PFSK-1 (cell line): ENCODE data around the gene GDF3. TPM values are rescaled to one million over a fixed set of nuclear protein-coding genes. Genes with fewer than 3 reads are reported as not detected.

Source experiments
- FOXP2 ChIP-seq: optimal IDR thresholded peaks from 2 replicates; pipeline ENCODE3; 2011; ENCODE audit warnings: borderline replicate concordance, control low read depth, inconsistent platforms; ENCODE audit not compliant: insufficient read depth; ENCODE audit errors: extremely low read length, extremely low read depth
- POLR2AphosphoS5 ChIP-seq: IDR thresholded peaks from 2 replicates; pipeline ENCODE4 v1.6.1; 2012; ENCODE audit warnings: low read depth, mild to moderate bottlenecking, control low read depth, low read length, moderate library complexity
- SIN3A ChIP-seq: IDR thresholded peaks from 2 replicates; pipeline ENCODE4 v1.6.1; 2012; ENCODE audit warnings: mild to moderate bottlenecking, low read length, moderate library complexity, borderline replicate concordance; ENCODE audit not compliant: insufficient read depth
- TAF1 ChIP-seq: IDR thresholded peaks from 2 replicates; pipeline ENCODE4 v1.6.1; 2012; ENCODE audit warnings: low read length, control low read depth, borderline replicate concordance; ENCODE audit not compliant: insufficient read depth
- polyA plus RNA-seq: library from polyadenylated mRNA; unstranded; fragments of >200 nt; gene quantifications from one replicate; pipeline ENCODE4 v1.2.1, GENCODE V29; 2012; ENCODE audit warnings: low read depth, missing spikeins; ENCODE audit not compliant: insufficient read length
- TF ChIP-seq, protein P1 (sequence below), 2 experiments: IDR thresholded peaks; 2 replicates each; pipeline versions ENCODE4 v1.6.1 to v1.8.0; 2011 to 2012; ENCODE audit warnings: low read depth in 2 of 2, low read length in 2 of 2, control low read depth in 1 of 2, inconsistent platforms in 1 of 2, mild to moderate bottlenecking in 1 of 2, moderate library complexity in 1 of 2; ENCODE audit not compliant: insufficient read depth in 1 of 2

Gene GDF3
- not detected for polyA plus RNA-seq

- TF ChIP-seq FOXP2: no peak
- TF ChIP-seq POLR2AphosphoS5: no peak
- no peak for TF ChIP-seq TAF1
- TF ChIP-seq, protein P1, sequence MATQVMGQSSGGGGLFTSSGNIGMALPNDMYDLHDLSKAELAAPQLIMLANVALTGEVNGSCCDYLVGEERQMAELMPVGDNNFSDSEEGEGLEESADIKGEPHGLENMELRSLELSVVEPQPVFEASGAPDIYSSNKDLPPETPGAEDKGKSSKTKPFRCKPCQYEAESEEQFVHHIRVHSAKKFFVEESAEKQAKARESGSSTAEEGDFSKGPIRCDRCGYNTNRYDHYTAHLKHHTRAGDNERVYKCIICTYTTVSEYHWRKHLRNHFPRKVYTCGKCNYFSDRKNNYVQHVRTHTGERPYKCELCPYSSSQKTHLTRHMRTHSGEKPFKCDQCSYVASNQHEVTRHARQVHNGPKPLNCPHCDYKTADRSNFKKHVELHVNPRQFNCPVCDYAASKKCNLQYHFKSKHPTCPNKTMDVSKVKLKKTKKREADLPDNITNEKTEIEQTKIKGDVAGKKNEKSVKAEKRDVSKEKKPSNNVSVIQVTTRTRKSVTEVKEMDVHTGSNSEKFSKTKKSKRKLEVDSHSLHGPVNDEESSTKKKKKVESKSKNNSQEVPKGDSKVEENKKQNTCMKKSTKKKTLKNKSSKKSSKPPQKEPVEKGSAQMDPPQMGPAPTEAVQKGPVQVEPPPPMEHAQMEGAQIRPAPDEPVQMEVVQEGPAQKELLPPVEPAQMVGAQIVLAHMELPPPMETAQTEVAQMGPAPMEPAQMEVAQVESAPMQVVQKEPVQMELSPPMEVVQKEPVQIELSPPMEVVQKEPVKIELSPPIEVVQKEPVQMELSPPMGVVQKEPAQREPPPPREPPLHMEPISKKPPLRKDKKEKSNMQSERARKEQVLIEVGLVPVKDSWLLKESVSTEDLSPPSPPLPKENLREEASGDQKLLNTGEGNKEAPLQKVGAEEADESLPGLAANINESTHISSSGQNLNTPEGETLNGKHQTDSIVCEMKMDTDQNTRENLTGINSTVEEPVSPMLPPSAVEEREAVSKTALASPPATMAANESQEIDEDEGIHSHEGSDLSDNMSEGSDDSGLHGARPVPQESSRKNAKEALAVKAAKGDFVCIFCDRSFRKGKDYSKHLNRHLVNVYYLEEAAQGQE (IDR thresholded peaks at IDR 0.05; ENCODE audit: insufficient read depth in 1 of 2, low read depth in 2 of 2, low read length in 2 of 2): no peak
- no peak for TF ChIP-seq SIN3A
Measured at GRCh38 chr12:7695566-7696197, at the start of gene GDF3. Gene GDF3, minus strand, starts transcription at chr12:7695775. Its CDS starts 47 bp downstream, at chr12:7695728.

DNA sequence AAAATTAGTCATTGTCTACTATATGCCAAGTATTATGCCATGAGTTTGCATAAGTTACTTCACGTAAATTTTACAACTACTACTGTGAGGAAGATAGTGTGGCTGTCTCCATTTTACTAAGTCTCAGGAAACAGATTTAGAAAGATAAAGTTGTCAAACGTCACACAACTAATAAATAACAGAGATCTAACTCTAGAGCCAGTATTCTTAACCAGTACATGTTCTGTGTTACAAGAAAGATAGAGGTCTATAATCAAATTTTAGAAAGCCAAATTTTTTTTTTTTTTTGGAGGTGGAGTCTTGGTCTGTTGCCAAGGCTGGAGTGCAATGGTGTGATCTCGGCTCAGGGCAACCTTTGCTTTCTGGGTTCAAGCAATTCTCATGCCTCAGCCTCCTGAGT is 37.4 kb upstream of the GDF3 start:
- TF ChIP-seq POLR2AphosphoS5 (no peak), FOXP2 (no peak), SIN3A (no peak), TAF1 (no peak)
- TF ChIP-seq, protein P1 (IDR thresholded peaks at IDR 0.05; ENCODE audit: insufficient read depth in 1 of 2, low read depth in 2 of 2, low read length in 2 of 2): no peak

DNA sequence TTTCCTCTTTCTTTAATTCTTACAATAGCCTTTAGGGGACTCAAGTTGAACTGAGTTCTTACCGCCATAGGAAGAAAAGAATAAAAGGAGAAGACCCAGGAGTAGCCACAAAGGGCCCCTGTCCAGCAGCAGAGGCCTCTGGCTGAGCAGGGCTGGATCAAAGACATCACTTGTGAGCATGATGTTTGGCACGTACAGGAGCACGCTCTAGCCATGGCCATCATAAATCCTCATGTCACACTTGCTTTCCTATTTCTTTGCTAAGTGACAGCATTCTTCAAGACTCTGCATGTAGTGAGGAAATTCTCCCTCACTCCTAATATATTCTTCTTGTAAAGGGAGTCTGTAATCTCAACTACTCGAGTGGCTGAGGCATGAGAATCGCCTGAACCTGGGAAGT is 35.9 kb upstream of the GDF3 start:
- TF ChIP-seq POLR2AphosphoS5 (no peak), TAF1 (no peak), SIN3A (no peak)
- TF ChIP-seq, protein P1 (IDR thresholded peaks at IDR 0.05; ENCODE audit: insufficient read depth in 1 of 2, low read depth in 2 of 2, low read length in 2 of 2): no peak

GRCh38 chr12:7729746-7730145 is 34.2 kb upstream of the GDF3 start:
- TF ChIP-seq, protein P1 (IDR thresholded peaks at IDR 0.05; ENCODE audit: insufficient read depth in 1 of 2, low read depth in 2 of 2, low read length in 2 of 2): no peak
- TF ChIP-seq TAF1: no peak
- TF ChIP-seq FOXP2: no peak

- no peak for TF ChIP-seq TAF1
- TF ChIP-seq, protein P1 (IDR thresholded peaks at IDR 0.05; ENCODE audit: insufficient read depth in 1 of 2, low read depth in 2 of 2, low read length in 2 of 2): no peak
- no peak for TF ChIP-seq POLR2AphosphoS5
- no peak for TF ChIP-seq FOXP2
- no peak for TF ChIP-seq SIN3A
Measured at GRCh38 chr12:7723926-7724325, 28.4 kb upstream of the GDF3 start.
